H9 (cell line): Measurements from ENCODE around the gene COMP. TPM values are rescaled to one million over a fixed set of nuclear protein-coding genes. Genes with fewer than 3 reads are reported as not detected.

Experiments used
- DNase-seq: peaks from one replicate; pipeline ENCODE4 v3.0.0-alpha.2; 2017
- H2AFZ ChIP-seq: one replicate; pipeline ENCODE4 v1.6.1; 2013; ENCODE audit warnings: mild to moderate bottlenecking, low read length, control low read depth, moderate library complexity
- H2AK5ac ChIP-seq: 2 replicates; pipeline ENCODE4 v1.6.1; 2013; ENCODE audit warnings: low read length, control low read depth, mixed read lengths; ENCODE audit not compliant: insufficient read length
- H2BK120ac ChIP-seq: one replicate; pipeline ENCODE4 v1.6.1; 2013; ENCODE audit warnings: low read depth, mild to moderate bottlenecking, low read length, control low read depth, inconsistent platforms; ENCODE audit not compliant: poor library complexity, severe bottlenecking
- H2BK12ac ChIP-seq: 2 replicates; pipeline ENCODE4 v1.6.1; 2013; ENCODE audit warnings: low read length, control low read depth, mixed read lengths, low read depth; ENCODE audit not compliant: insufficient read length
- H2BK15ac ChIP-seq: 2 replicates; pipeline ENCODE4 v1.6.1; 2013; ENCODE audit warnings: low read depth, low read length, control low read depth
- H2BK20ac ChIP-seq: one replicate; pipeline ENCODE4 v1.6.1; 2013; ENCODE audit warnings: low read depth, mild to moderate bottlenecking, low read length, control low read depth, inconsistent platforms; ENCODE audit not compliant: poor library complexity, severe bottlenecking
- H2BK5ac ChIP-seq: 2 replicates; pipeline ENCODE4 v1.6.1; 2013; ENCODE audit warnings: low read length, control low read depth, mixed read lengths; ENCODE audit not compliant: insufficient read length
- H3K14ac ChIP-seq: 2 replicates; pipeline ENCODE4 v1.6.1; 2013; ENCODE audit warnings: low read length, control low read depth; ENCODE audit not compliant: insufficient read depth
- H3K18ac ChIP-seq: 2 replicates; pipeline ENCODE4 v1.6.1; 2013; ENCODE audit warnings: low read depth, mild to moderate bottlenecking, mixed read lengths, low read length, control low read depth; ENCODE audit not compliant: insufficient read length
- H3K23ac ChIP-seq: 2 replicates; pipeline ENCODE4 v1.6.1; 2013; ENCODE audit warnings: low read length, control low read depth, mixed read lengths, low read depth; ENCODE audit not compliant: insufficient read length
- H3K23me2 ChIP-seq: 2 replicates; pipeline ENCODE4 v1.6.1; 2013; ENCODE audit warnings: low read depth, mild to moderate bottlenecking, mixed read lengths, low read length, control low read depth; ENCODE audit not compliant: insufficient read length, poor library complexity, severe bottlenecking
- H3K27ac ChIP-seq: 2 replicates; pipeline ENCODE4 v1.5.1; 2013; ENCODE audit warnings: low read length, control low read depth, mixed read lengths, low read depth; ENCODE audit not compliant: insufficient read length
- H3K27me3 ChIP-seq: 2 replicates; pipeline ENCODE4 v1.6.1; 2013; ENCODE audit warnings: low read length, control low read depth, inconsistent platforms; ENCODE audit not compliant: insufficient read depth
- H3K4ac ChIP-seq: 2 replicates; pipeline ENCODE4 v1.6.1; 2013; ENCODE audit warnings: low read depth, mild to moderate bottlenecking, control low read depth, inconsistent platforms, low read length, moderate library complexity
- H3K4me1 ChIP-seq: 2 replicates; pipeline ENCODE4 v1.6.1; 2013; ENCODE audit warnings: low read length, control low read depth, inconsistent platforms; ENCODE audit not compliant: insufficient read depth
- H3K4me2 ChIP-seq: 2 replicates; pipeline ENCODE4 v1.6.1; 2013; ENCODE audit warnings: low read length, control low read depth, mixed read lengths; ENCODE audit not compliant: insufficient read length, insufficient read depth
- H3K56ac ChIP-seq: 2 replicates; pipeline ENCODE4 v1.6.1; 2013; ENCODE audit warnings: low read depth, mild to moderate bottlenecking, mixed read lengths, low read length, control low read depth; ENCODE audit not compliant: insufficient read length
- H3K79me1 ChIP-seq: 2 replicates; pipeline ENCODE4 v1.6.1; 2013; ENCODE audit warnings: low read depth, mild to moderate bottlenecking, moderate library complexity, low read length, control low read depth, inconsistent platforms; ENCODE audit not compliant: insufficient read depth, poor library complexity, severe bottlenecking
- H3K79me2 ChIP-seq: 2 replicates; pipeline ENCODE4 v1.6.1; 2013; ENCODE audit warnings: low read length, control low read depth, inconsistent platforms; ENCODE audit not compliant: insufficient read depth
- H3K9ac ChIP-seq: 2 replicates; pipeline ENCODE4 v1.6.1; 2013; ENCODE audit warnings: low read length, control low read depth, mixed read lengths; ENCODE audit not compliant: insufficient read length; ENCODE audit errors: extremely low read depth
- H3K9me3 ChIP-seq: one replicate; pipeline ENCODE4 v1.6.1; 2013; ENCODE audit warnings: low read depth, low read length, inconsistent platforms; ENCODE audit not compliant: control insufficient read depth
- H3T11ph ChIP-seq: one replicate; pipeline ENCODE4 v1.6.1; 2013; ENCODE audit warnings: mild to moderate bottlenecking, low read length, control low read depth, inconsistent platforms
- H4K20me1 ChIP-seq: one replicate; pipeline ENCODE4 v1.6.1; 2013; ENCODE audit not compliant: control insufficient read depth, insufficient read length, insufficient read depth
- H4K5ac ChIP-seq: 2 replicates; pipeline ENCODE4 v1.6.1; 2013; ENCODE audit warnings: low read depth, mild to moderate bottlenecking, mixed read lengths, low read length, control low read depth; ENCODE audit not compliant: insufficient read length
- H4K8ac ChIP-seq: replicated peaks from 2 replicates; pipeline ENCODE4 v1.6.1; 2013; ENCODE audit warnings: low read length, control low read depth, mixed read lengths, low read depth; ENCODE audit not compliant: insufficient read length
- H4K91ac ChIP-seq: 2 replicates; pipeline ENCODE4 v1.6.1; 2013; ENCODE audit warnings: low read depth, mild to moderate bottlenecking, moderate library complexity, mixed read lengths, low read length, control low read depth; ENCODE audit not compliant: insufficient read length
- H3K27ac Mint-ChIP-seq, 3 experiments: 2 replicates in 2 of 3; 3 replicates in 1 of 3; pipeline ENCODE4 v1.8.0; 2020 to 2021; ENCODE audit warnings: mixed read lengths in 3 of 3, mild to moderate bottlenecking in 1 of 3, moderate library complexity in 1 of 3
- H3K27me3 Mint-ChIP-seq: 2 replicates; pipeline ENCODE4 v1.8.0; 2021; ENCODE audit warnings: low read depth, mild to moderate bottlenecking, moderate library complexity, mixed read lengths
- H3K36me3 Mint-ChIP-seq, 3 experiments: 2 replicates in 2 of 3; 3 replicates in 1 of 3; pipeline ENCODE4 v1.8.0; 2020 to 2021; ENCODE audit warnings: low read depth in 3 of 3, mixed read lengths in 3 of 3; ENCODE audit not compliant: insufficient read depth in 1 of 3
- H3K4me1 Mint-ChIP-seq, 2 experiments: 2 replicates each; pipeline ENCODE4 v1.8.0; 2020; ENCODE audit warnings: mixed read lengths in 2 of 2
- H3K4me3 Mint-ChIP-seq, 2 experiments: 2 replicates in 1 of 2; 3 replicates in 1 of 2; pipeline ENCODE4 v1.8.0; 2020 to 2021; ENCODE audit warnings: mild to moderate bottlenecking in 2 of 2, mixed read lengths in 2 of 2, moderate library complexity in 1 of 2
- H3K9me3 Mint-ChIP-seq, 2 experiments: 2 replicates in 1 of 2; 3 replicates in 1 of 2; pipeline ENCODE4 v1.8.0; 2020; ENCODE audit warnings: mild to moderate bottlenecking in 2 of 2, mixed read lengths in 2 of 2, moderate library complexity in 1 of 2
- CTCF ChIP-seq: fragments of 200-600 bp; sonication (generic); conservative IDR thresholded peaks from 3 replicates; pipeline ENCODE4 v1.8.0; 2021; ENCODE audit warnings: antibody characterized with exemption, mild to moderate bottlenecking
- WGBS: extraction: QIAGEN DNeasy Blood & Tissue Kit; methylation state at CpG from one replicate; pipeline ENCODE4 v1.1.7; 2013; ENCODE audit warnings: missing lambda C conversion rate, low lambda C conversion rate, mixed read lengths; ENCODE audit not compliant: insufficient read length; ENCODE audit errors: extremely low coverage; 5-methylcytosine and 5-hydroxymethylcytosine counted together
- total RNA-seq: library from RNA; stranded (reverse); gene quantifications from 2 replicates; pipeline ENCODE4 v1.2.1, GENCODE V29; 2021

COMP gene
- total RNA-seq, 1 experiment from 2014 or later = 0.15 TPM

DNA sequence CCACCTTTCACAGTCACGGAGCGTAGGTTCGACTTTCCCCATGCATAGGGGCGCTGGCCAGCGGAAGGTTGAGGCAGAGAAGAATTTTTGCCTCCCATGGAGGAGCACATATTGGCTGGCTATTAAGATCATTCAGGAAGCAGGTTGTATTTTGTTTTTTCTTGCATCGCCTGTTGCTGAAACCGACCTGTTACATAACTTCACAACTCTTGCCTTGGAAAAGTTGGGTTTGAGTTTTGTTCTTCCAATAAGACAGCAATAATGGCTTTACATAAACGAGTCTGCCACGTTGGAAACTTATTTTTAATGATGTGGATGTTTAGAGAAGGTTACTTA, 42.0 kb upstream of the COMP start:
- Histone ChIP-seq H2AFZ (no peak overlapping the region), H3K23me2 (peaks cover 8% of the 10 kb centered on the region), H3K18ac (no peak overlapping the region), H4K8ac (no peak overlapping the region), H4K5ac (no peak overlapping the region), H3K4ac (no peak overlapping the region), H3K27ac (no peak overlapping the region), H4K91ac (no peak overlapping the region), H3K56ac (no peak overlapping the region), H3K23ac (no peak overlapping the region), H3K9me3 (no peaks in the 10 kb centered on the region), H2BK120ac (no peak overlapping the region), H3K27me3 (no peaks in the 10 kb centered on the region; the same call in 1 of the 2 replicates), H3K4me1 (no peaks in the 10 kb centered on the region), H2BK12ac (no peak overlapping the region), H3K9ac (peak overlapping the region; percentile 67), H2BK15ac (no peak overlapping the region), H3K79me2 (peaks cover 39% of the 10 kb centered on the region; the same call in 1 of the 2 replicates), H2BK20ac (no peak overlapping the region), H3K4me2 (peak overlapping the region; percentile 90), H3K79me1 (peaks cover 3% of the 10 kb centered on the region), H4K20me1 (no peaks in the 10 kb centered on the region), H2AK5ac (no peak overlapping the region), H3T11ph (no peak overlapping the region), H3K14ac (no peak overlapping the region), H2BK5ac (no peak overlapping the region)
- no CpG with 5 or more reads among the region's 9 CpGs for WGBS
- Mint-ChIP-seq H3K36me3 (peaks cover 24 to 39% (median 27%) of the 10 kb centered on the region in 3 experiments), H3K4me1 (peaks cover 27 to 29% of the 10 kb centered on the region in 2 experiments), H3K27me3 (peaks cover 18% of the 10 kb centered on the region), H3K27ac (peak overlapping the region in 1 of 3 experiments; percentile 76; a peak in 3 of 7 replicates), H3K4me3 (peak overlapping the region; percentile 92 to 98), H3K9me3 (no peaks in the 10 kb centered on the region)
- no peak for DNase-seq
- TF ChIP-seq CTCF = no peak
